Endothelial cell of umbilical vein (primary cell): Measurements from ENCODE around the gene SUPT5H. TPM values are rescaled to one million over a fixed set of nuclear protein-coding genes. Genes with fewer than 3 reads are reported as not detected.
A peak's percentile ranks its signal among the peaks of the same experiment; 100 is the strongest.

Experiments
- BruUV-seq: library from RNA; stranded (reverse); fragments of 400-500 nt; replicated peaks from 2 replicates; lab custom pipeline; 2021; lab: Mats Ljungman, UMichigan
- CTCF ChIA-PET: fragments of 300-600, 350-600 bp; sonication (Branson Sonifier 250); formaldehyde crosslinking; loops from one replicate; lab custom pipeline; 2021; ENCODE audit warnings: antibody characterized with exemption, inconsistent platforms; lab: Charles Lee
- POLR2A ChIA-PET: fragments of 300-600, 350-600 bp; sonication (Branson Sonifier 250); formaldehyde crosslinking; loops from one replicate; lab custom pipeline; 2021; ENCODE audit warnings: antibody characterized with exemption, inconsistent platforms; lab: Charles Lee
- DNase-seq: peaks from one replicate; pipeline ENCODE4 v3.0.0-alpha.2; 2011; ENCODE audit warnings: low read depth, low spot score
- FAIRE-seq: peaks from 2 replicates; lab custom pipeline; 2011; peaks lifted over from hg19 to GRCh38; lab: Jason Lieb, UNC
- H2AFZ ChIP-seq: 2 replicates; pipeline ENCODE4 v1.6.0; 2012; ENCODE audit warnings: low read depth, low read length, control low read depth, inconsistent platforms
- H3K27ac ChIP-seq: 2 replicates; pipeline ENCODE4 v1.5.1; 2011; ENCODE audit warnings: low read depth, mild to moderate bottlenecking, control low read depth, low read length, moderate library complexity; ENCODE audit not compliant: insufficient read depth
- H3K27me3 ChIP-seq, 2 experiments: 2 replicates each; pipeline versions ENCODE4 v1.6.0 to v1.6.1; 2011; ENCODE audit warnings: low read length in 2 of 2, mixed read lengths in 1 of 2; ENCODE audit not compliant: control insufficient read depth in 2 of 2, insufficient read depth in 2 of 2
- H3K36me3 ChIP-seq, 2 experiments: 2 replicates in 1 of 2; 3 replicates in 1 of 2; pipeline ENCODE4 v1.5.1; 2011; ENCODE audit warnings: low read length in 2 of 2, mild to moderate bottlenecking in 1 of 2, moderate library complexity in 1 of 2; ENCODE audit not compliant: control insufficient read depth in 2 of 2, insufficient read depth in 2 of 2; ENCODE audit errors: extremely low read depth in 1 of 2
- H3K4me1 ChIP-seq: 3 replicates; pipeline ENCODE4 v1.5.1; 2011; ENCODE audit warnings: mild to moderate bottlenecking, low read length; ENCODE audit not compliant: control insufficient read depth, insufficient read depth; ENCODE audit errors: extremely low read depth
- H3K4me2 ChIP-seq: 2 replicates; pipeline ENCODE4 v1.6.1; 2011; ENCODE audit warnings: low read length, control low read depth, mixed read lengths; ENCODE audit not compliant: insufficient read depth
- H3K4me3 ChIP-seq, 3 experiments: fragments of 200-600 bp in 1 of 3; sonication (generic), shearing (Covaris generic) in 1 of 3; replicated peaks in 1 of 3; 2 replicates each; pipeline ENCODE4 v1.5.1; 2011 to 2016; ENCODE audit warnings: control low read depth in 3 of 3, low read length in 3 of 3, mild to moderate bottlenecking in 2 of 3, inconsistent platforms in 1 of 3, low read depth in 1 of 3, moderate library complexity in 1 of 3; ENCODE audit not compliant: insufficient read depth in 1 of 3
- H3K79me2 ChIP-seq: 2 replicates; pipeline ENCODE4 v1.6.0; 2012; ENCODE audit warnings: low read length, inconsistent platforms; ENCODE audit not compliant: control insufficient read depth, insufficient read depth
- H3K9ac ChIP-seq: replicated peaks from 2 replicates; pipeline ENCODE3; 2011; ENCODE audit warnings: low read length, control low read depth; ENCODE audit not compliant: insufficient read depth; ENCODE audit errors: extremely low read depth
- H3K9me1 ChIP-seq: replicated peaks from 3 replicates; pipeline ENCODE4 v1.6.0; 2011; ENCODE audit warnings: mild to moderate bottlenecking, low read length; ENCODE audit not compliant: control insufficient read depth, insufficient read depth; ENCODE audit errors: extremely low read depth
- H3K9me3 ChIP-seq: replicated peaks from 2 replicates; pipeline ENCODE4 v1.5.1; 2012; ENCODE audit warnings: low read length, inconsistent platforms; ENCODE audit not compliant: control insufficient read depth, insufficient read depth
- H4K20me1 ChIP-seq: replicated peaks from 2 replicates; pipeline ENCODE3; 2011; ENCODE audit warnings: mild to moderate bottlenecking, low read length; ENCODE audit not compliant: control insufficient read depth, insufficient read depth; ENCODE audit errors: extremely low read depth
- CTCF ChIP-seq, 2 donors: IDR thresholded peaks; 1 replicate in 1 of 2; 2 replicates in 1 of 2; pipeline ENCODE4 v1.5.1; 2011; ENCODE audit warnings: low read length in 2 of 2, mild to moderate bottlenecking in 2 of 2, moderate library complexity in 2 of 2, control low read depth in 1 of 2, inconsistent platforms in 1 of 2, low read depth in 1 of 2; ENCODE audit not compliant: insufficient read depth in 1 of 2; ENCODE audit errors: extremely low read depth in 1 of 2
- EZH2 ChIP-seq: IDR thresholded peaks from 2 replicates; pipeline ENCODE4 v1.6.1; 2012; ENCODE audit warnings: borderline replicate concordance, low read depth, mild to moderate bottlenecking, moderate library complexity, low read length, inconsistent platforms; ENCODE audit not compliant: severe bottlenecking
- FOS ChIP-seq: IDR thresholded peaks from 2 replicates; pipeline ENCODE4 v1.6.1; 2011; ENCODE audit warnings: mild to moderate bottlenecking, low read length, moderate library complexity, borderline replicate concordance; ENCODE audit not compliant: insufficient read depth
- GATA2 ChIP-seq: IDR thresholded peaks from 2 replicates; pipeline ENCODE4 v1.7.0; 2011; ENCODE audit warnings: low read depth, mild to moderate bottlenecking, moderate library complexity, mixed read lengths, low read length; ENCODE audit not compliant: insufficient read length, insufficient read depth
- JUN ChIP-seq: IDR thresholded peaks from 2 replicates; pipeline ENCODE4 v1.6.1; 2011; ENCODE audit warnings: borderline replicate concordance, low read depth; ENCODE audit not compliant: insufficient read length, insufficient read depth
- MAX ChIP-seq: IDR thresholded peaks from 2 replicates; pipeline ENCODE4 v1.6.1; 2011; ENCODE audit not compliant: insufficient read depth, insufficient read length
- MYC ChIP-seq: IDR thresholded peaks from one replicate; pipeline ENCODE4 v1.6.1; 2011; ENCODE audit warnings: mild to moderate bottlenecking, low read depth, low read length
- POLR2A ChIP-seq: IDR thresholded peaks from 2 replicates; pipeline ENCODE4 v1.6.1; 2012; ENCODE audit warnings: low read depth, mild to moderate bottlenecking, control low read depth, low read length
- POLR2AphosphoS5 ChIP-seq: IDR thresholded peaks from 2 replicates; pipeline ENCODE4 v1.6.1; 2012; ENCODE audit warnings: low read depth, mild to moderate bottlenecking, control low read depth, low read length, moderate library complexity; ENCODE audit not compliant: insufficient read depth
- dilution Hi-C: fragments of 300-500 bp; cut with MboI; formaldehyde crosslinking; loops from one replicate; pipeline ENCODE4 v1.15.0; 2019; ENCODE audit warnings: low sequenced_read_pairs; ENCODE audit not compliant: extremely low pct_ligation_motif_present
- intact Hi-C: fragments of 100-400 bp; cut with micrococcal nuclease; formaldehyde crosslinking; loops from one replicate; pipeline ENCODE4 v1.10.0; 2022
- polyA plus RNA-seq, 4 experiments: library from polyadenylated mRNA; depleted of rRNA in 3 of 4; stranded (reverse) in 3 of 4; unstranded in 1 of 4; fragments of >200 nt; gene quantifications; 2 replicates each; pipeline versions ENCODE4 v1.2.1 to v1.2.3, GENCODE V29; 2011 to 2012; ENCODE audit warnings: missing spikeins in 1 of 4
- total RNA-seq: library from RNA; stranded (reverse); gene quantifications from 2 replicates; pipeline ENCODE4 v1.2.3, GENCODE V29; 2021

Gene SUPT5H
- total and polyA plus RNA-seq, 2 donors (not counting 3 experiments of a cell fraction or from before 2014, with no cell fraction given): 87.6 to 120 TPM

GRCh38 chr19:39497701-39497995 is 52.3 kb downstream of the SUPT5H start:
- POLR2A ChIA-PET: interaction anchor here (0.7 kb wide), 1 partner anchor 37 kb away, joined by 3 read pairs; no protein-coding TSS in a partner anchor
- dilution Hi-C loops (no loop called here), intact Hi-C loops (no loop called here)
- Histone ChIP-seq H3K4me3 (peak overlapping the region in 1 of 3 experiments; percentile 19), H3K36me3 (no peaks in the 10 kb centered on the region), H3K27me3 (peaks cover 25 to 27% of the 10 kb centered on the region in 2 experiments), H3K4me2 (peak overlapping the region; percentile 61), H3K27ac (no peak overlapping the region), H3K4me1 (peaks cover 9% of the 10 kb centered on the region), H3K9me3 (no peaks in the 10 kb centered on the region), H4K20me1 (no peaks in the 10 kb centered on the region), H3K9me1 (no peaks in the 10 kb centered on the region), H3K9ac (no peak overlapping the region), H3K79me2 (no peaks in the 10 kb centered on the region), H2AFZ (peak overlapping the region; percentile 68)
- CTCF ChIA-PET: interaction anchor here (0.7 to 2.2 kb wide), 14 partner anchors 21 to 295 kb away, joined by 3 to 14 read pairs (median 4); partner anchors contain the start of genes EID2 and EID2B
- no peak for FAIRE-seq
- no TSS peak for BruUV-seq
- DNase-seq: no peak
- no peak for TF ChIP-seq CTCF (IDR thresholded peaks at IDR 0.05; ENCODE audit: extremely low read depth in 1 of 2, insufficient read depth in 1 of 2, low read depth in 1 of 2, low read length in 2 of 2)
- TF ChIP-seq POLR2A: no peak
- no peak for TF ChIP-seq EZH2
- no peak for TF ChIP-seq GATA2
- TF ChIP-seq POLR2AphosphoS5: no peak
- no peak for TF ChIP-seq MYC
- TF ChIP-seq FOS: no peak
- no peak for TF ChIP-seq JUN
- no peak for TF ChIP-seq MAX
